HUDEP-2 (cell line): ENCODE data around the gene MYMX.
A peak's percentile ranks its signal among the peaks of the same experiment; 100 is the strongest.
"Not testable (repeated sequence)": the region's sequence is repeated elsewhere in the genome, so short reads cannot be mapped to it uniquely, and the experiment has no call there.

ENCODE experiments used
- DNase-seq, 76 experiments: peaks; one replicate each; lab custom pipeline; 2025; ENCODE audit not compliant: unreplicated experiment in 76 of 76; lab: John Stamatoyannopoulos, UW

MYMX gene

GRCh38 chr6:44185953-44186634 is 30.6 kb upstream of the MYMX start:
- no peak for DNase-seq

GRCh38 chr6:44186635-44187025 is 30.1 kb upstream of the MYMX start:
- DNase-seq, result no peak

- DNase-seq, result no peak
These were observed 27.9 kb upstream of the MYMX start for GRCh38 chr6:44188819-44189218.

- no peak for DNase-seq
These were observed 27.5 kb upstream of the MYMX start for GRCh38 chr6:44189257-44189656.

GRCh38 chr6:44190715-44191114 is 26.0 kb upstream of the MYMX start:
- DNase-seq, result no peak

GRCh38 chr6:44192428-44193041 is 24.2 kb upstream of the MYMX start:
- DNase-seq, result no peak

GRCh38 chr6:44193307-44193910 is 23.3 kb upstream of the MYMX start:
- DNase-seq, result no peak

- DNase-seq, result no peak
These were observed 22.4 kb upstream of the MYMX start for GRCh38 chr6:44194326-44194725.

GRCh38 chr6:44196351-44196750 is 20.4 kb upstream of the MYMX start:
- DNase-seq, result not testable (repeated sequence)

GRCh38 chr6:44198684-44199083 is 18.0 kb upstream of the MYMX start:
- no peak for DNase-seq

- no peak for DNase-seq
These were observed 16.8 kb upstream of the MYMX start for GRCh38 chr6:44199883-44200282.

- DNase-seq, result no peak
These were observed 15.5 kb upstream of the MYMX start for GRCh38 chr6:44201200-44201599.

- peak in 3 of 76 experiments; percentile 28 to 29 (median 28) for DNase-seq
These were observed 15.0 kb upstream of the MYMX start for GRCh38 chr6:44201638-44202303.

- DNase-seq, result no peak
These were observed 14.3 kb upstream of the MYMX start for GRCh38 chr6:44202332-44202971.

- no peak for DNase-seq
These were observed 13.6 kb upstream of the MYMX start for GRCh38 chr6:44202972-44203750.

- DNase-seq, result no peak
These were observed 12.8 kb upstream of the MYMX start for GRCh38 chr6:44203955-44204354.

- DNase-seq, result no peak
These were observed 8.8 kb upstream of the MYMX start for GRCh38 chr6:44207966-44208365.

GRCh38 chr6:44211284-44211683 is 5.4 kb upstream of the MYMX start:
- DNase-seq, result no peak

GRCh38 chr6:44214307-44214706 is 2.4 kb upstream of the MYMX start:
- DNase-seq, result no peak

- DNase-seq, result no peak
These were observed 812 bp downstream of the MYMX start for GRCh38 chr6:44217332-44218143.
